ENCODE measurements around the gene MPO. TPM values are rescaled to one million over a fixed set of nuclear protein-coding genes. Genes with fewer than 3 reads are reported as not detected.

The MPO gene
- total RNA-seq, 1 experiment from 2014 or later, result not detected

GRCh38 chr17:58281511-58282011 lies 826 bp upstream of the MPO start:
- DNase-seq (ENCODE audit: low read depth), result no peak

- no peak for DNase-seq (ENCODE audit: low read depth)
Observed at GRCh38 chr17:58279736-58280479, 827 bp downstream of the MPO start.

GRCh38 chr17:58279016-58279711 lies 1.6 kb downstream of the MPO start:
- DNase-seq (ENCODE audit: low read depth), result no peak

GRCh38 chr17:58278661-58279015 lies 2.1 kb downstream of the MPO start:
- DNase-seq (ENCODE audit: low read depth), result no peak

- no peak for DNase-seq (ENCODE audit: low read depth)
Observed at GRCh38 chr17:58277802-58278595, 2.7 kb downstream of the MPO start.

- no peak for DNase-seq (ENCODE audit: low read depth)
Observed at GRCh38 chr17:58277107-58277801, 3.5 kb downstream of the MPO start.

GRCh38 chr17:58276423-58276822 lies 4.3 kb downstream of the MPO start:
- DNase-seq (ENCODE audit: low read depth), result no peak

GRCh38 chr17:58275417-58275816 lies 5.3 kb downstream of the MPO start:
- DNase-seq (ENCODE audit: low read depth), result no peak

- no peak for DNase-seq (ENCODE audit: low read depth)
Observed at GRCh38 chr17:58273453-58274104, 7.2 kb downstream of the MPO start.

- no peak for DNase-seq (ENCODE audit: low read depth)
Observed at GRCh38 chr17:58272367-58273280, 8.1 kb downstream of the MPO start.

- no peak for DNase-seq (ENCODE audit: low read depth)
Observed at GRCh38 chr17:58271216-58271931, 9.4 kb downstream of the MPO start.

- DNase-seq (ENCODE audit: low read depth), result no peak
Observed at GRCh38 chr17:58270476-58271215, 10.1 kb downstream of the MPO start.

GRCh38 chr17:58269557-58270291 lies 11.0 kb downstream of the MPO start:
- DNase-seq (ENCODE audit: low read depth), result no peak

- no peak for DNase-seq (ENCODE audit: low read depth)
Observed at GRCh38 chr17:58268774-58269556, 11.8 kb downstream of the MPO start.

GRCh38 chr17:58268326-58268725 lies 12.4 kb downstream of the MPO start:
- no peak for DNase-seq (ENCODE audit: low read depth)

- DNase-seq (ENCODE audit: low read depth), result no peak
Observed at GRCh38 chr17:58267347-58268324, 13.1 kb downstream of the MPO start.
